ENCODE results near the gene BCAS3.

- no peak for TF ChIP-seq SP1 (IDR thresholded peaks at IDR 0.05)
- TF ChIP-seq ARNT (IDR thresholded peaks at IDR 0.05) = no peak
- TF ChIP-seq CTBP1 (IDR thresholded peaks at IDR 0.05; ENCODE audit: borderline replicate concordance) = no peak
Observed at GRCh38 chr17:61414141-61414935, 736.7 kb downstream of the BCAS3 start.
